K562 (cell line): ENCODE measurements around the gene LCLAT1. TPM values are rescaled to one million over a fixed set of nuclear protein-coding genes. Genes with fewer than 3 reads are reported as not detected.

ENCODE experiments used
- HDAC3 ChIP-seq: fragments of 450-650 bp; IDR thresholded peaks from 2 replicates; pipeline ENCODE4 v1.6.1; 2018; ENCODE audit warnings: borderline replicate concordance, mild to moderate bottlenecking, moderate library complexity; ENCODE audit not compliant: partially characterized antibody
- POLR2AphosphoS5 ChIP-seq: IDR thresholded peaks from 2 replicates; pipeline ENCODE4 v1.6.1; 2011; ENCODE audit warnings: mild to moderate bottlenecking, low read depth, low read length, moderate library complexity; ENCODE audit not compliant: control insufficient read depth, insufficient read depth
- RBFOX2 ChIP-seq: fragments of 200-400 bp; formaldehyde crosslinking; IDR thresholded peaks from 2 replicates; pipeline ENCODE4 v1.6.1; 2017; ENCODE audit warnings: low read depth, mild to moderate bottlenecking, low read length, moderate library complexity
- SMAD3 ChIP-seq: fragments of 450-650 bp; formaldehyde crosslinking; conservative IDR thresholded peaks from 2 replicates; pipeline ENCODE4 v1.4.0; 2020; ENCODE audit warnings: mild to moderate bottlenecking
- SMARCA4 ChIP-seq: fragments of 450-650 bp; IDR thresholded peaks from 2 replicates; pipeline ENCODE4 v1.6.1; 2016
- ZBTB1 ChIP-seq: sonication (generic); formaldehyde crosslinking; IDR thresholded peaks from 2 replicates; pipeline ENCODE4 v1.8.1; 2023; ENCODE audit warnings: missing genetic modification reagents, low read depth, mild to moderate bottlenecking, borderline replicate concordance
- ZNF41 ChIP-seq: fragments of 250-450 bp; sonication (Bioruptor Pico); conservative IDR thresholded peaks from 2 replicates; pipeline ENCODE4 v1.4.0; 2020; ENCODE audit warnings: mild to moderate bottlenecking
- ZNF551 ChIP-seq: fragments of 250-450 bp; sonication (Bioruptor Pico); IDR thresholded peaks from 2 replicates; pipeline ENCODE4 v1.5.0; 2021; ENCODE audit warnings: mild to moderate bottlenecking, moderate library complexity
- polyA plus RNA-seq, 8 experiments: library from polyadenylated mRNA; depleted of rRNA in 4 of 8; stranded (reverse) in 5 of 8; unstranded in 3 of 8; fragments of >200 nt; fragmentation: Nextera tagmentation in 2 of 8; fragmentation: Illumina TruSeq in 1 of 8; extraction: Ambion mirVana in 2 of 8; extraction: Trizol in 1 of 8; gene quantifications; 2 replicates each; pipeline versions ENCODE4 v1.2.1 to v1.2.3, GENCODE V29; 2011 to 2014; ENCODE audit warnings: inconsistent platforms in 1 of 8, missing spikeins in 1 of 8
- total RNA-seq, 7 experiments: library from RNA; depleted of rRNA in 6 of 7; stranded (reverse); fragments of >200 nt in 6 of 7; fragmentation: Illumina TruSeq in 2 of 7; extraction: Trizol in 2 of 7; gene quantifications; 2 replicates each; pipeline versions ENCODE4 v1.2.1 to v1.2.3, GENCODE V29; 2011 to 2021; ENCODE audit warnings: low replicate concordance in 1 of 7
- TF ChIP-seq, protein P1 (sequence below): fragments of 200-800 bp; sonication (Bioruptor generic); IDR thresholded peaks from 2 replicates; pipeline ENCODE4 v1.6.1; 2017; ENCODE audit warnings: missing genetic modification characterization, missing compliant biosample characterization
- TF ChIP-seq, protein P2 (sequence below): fragments of 450-650 bp; IDR thresholded peaks from 2 replicates; pipeline ENCODE4 v1.6.1; 2016; ENCODE audit warnings: mild to moderate bottlenecking
- TF ChIP-seq, protein P3 (sequence below), 2 experiments: fragments of 450-650 bp; conservative IDR thresholded peaks; 2 replicates each; pipeline ENCODE4 v1.6.1; 2017; ENCODE audit warnings: mild to moderate bottlenecking in 2 of 2, moderate library complexity in 2 of 2
- TF ChIP-seq, protein P4 (sequence below): fragments of 250-450 bp; sonication (Bioruptor Pico); IDR thresholded peaks from 2 replicates; pipeline ENCODE4 v1.5.0; 2021; ENCODE audit warnings: mild to moderate bottlenecking, moderate library complexity

LCLAT1 gene
- total and polyA plus RNA-seq, 9 of the 15 experiments (the other 6 are each of a cell fraction or from before 2014, with no cell fraction given), result 8.9 to 63.3 (median 25.4) TPM

DNA sequence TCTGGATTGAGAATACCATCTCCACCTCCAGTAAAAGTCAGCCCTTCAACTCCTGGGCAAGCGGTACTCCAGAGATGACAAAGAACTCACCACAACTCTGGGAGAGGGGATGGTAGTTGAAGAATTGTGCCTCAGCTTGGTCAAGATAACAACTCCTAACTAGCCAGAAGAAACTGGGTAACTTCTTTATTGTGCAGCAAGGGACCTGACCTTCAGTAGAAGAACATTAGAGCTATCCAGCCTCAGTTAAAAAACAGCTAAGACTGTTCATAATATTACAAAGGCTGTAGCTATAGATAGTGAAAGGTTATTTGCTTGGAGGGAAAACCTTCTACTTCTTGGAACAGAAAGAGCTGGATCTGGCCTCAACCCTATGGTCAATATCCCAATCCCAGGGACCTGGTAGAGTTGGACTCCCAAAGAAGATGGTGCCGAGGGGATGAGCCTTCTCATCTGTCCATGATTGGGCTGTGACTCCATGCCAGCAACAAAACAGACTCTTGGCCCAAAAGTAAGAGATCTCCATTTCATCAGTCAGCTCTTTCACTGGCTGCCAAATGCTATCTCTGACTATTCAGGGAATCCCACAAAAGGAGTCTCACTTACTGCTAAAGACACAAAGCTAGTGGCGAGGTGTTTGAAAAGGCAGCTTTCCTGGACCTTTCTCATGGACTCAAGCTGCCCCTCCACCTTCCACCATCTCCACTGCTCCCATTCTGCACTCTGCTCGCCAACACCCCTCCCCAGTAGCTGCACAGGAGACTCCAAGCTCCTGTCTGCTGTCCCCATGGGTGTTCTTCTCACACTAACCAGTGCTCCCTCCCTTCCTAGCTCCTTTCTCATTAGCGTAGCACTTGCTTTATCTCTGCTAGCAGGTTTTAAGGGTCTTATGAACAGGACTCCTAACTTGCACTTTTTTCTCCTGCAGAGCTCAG, 214.4 kb downstream of the LCLAT1 start (continued):
- TF ChIP-seq SMAD3 (CRISPR knock-in tag) (0 out of 2 replicates have a peak, but pooled peaks have one; percentile 65), ZNF551 (CRISPR knock-in tag) (peak; percentile 94), POLR2AphosphoS5 (peak; percentile 100), HDAC3 (no peak), ZBTB1 (peak; percentile 45; the same call in 1 of the 2 replicates), SMARCA4 (no peak), ZNF41 (0 out of 2 replicates have a peak, but pooled peaks have one; percentile 33), RBFOX2 (peak; percentile 75)
- TF ChIP-seq, protein P1, sequence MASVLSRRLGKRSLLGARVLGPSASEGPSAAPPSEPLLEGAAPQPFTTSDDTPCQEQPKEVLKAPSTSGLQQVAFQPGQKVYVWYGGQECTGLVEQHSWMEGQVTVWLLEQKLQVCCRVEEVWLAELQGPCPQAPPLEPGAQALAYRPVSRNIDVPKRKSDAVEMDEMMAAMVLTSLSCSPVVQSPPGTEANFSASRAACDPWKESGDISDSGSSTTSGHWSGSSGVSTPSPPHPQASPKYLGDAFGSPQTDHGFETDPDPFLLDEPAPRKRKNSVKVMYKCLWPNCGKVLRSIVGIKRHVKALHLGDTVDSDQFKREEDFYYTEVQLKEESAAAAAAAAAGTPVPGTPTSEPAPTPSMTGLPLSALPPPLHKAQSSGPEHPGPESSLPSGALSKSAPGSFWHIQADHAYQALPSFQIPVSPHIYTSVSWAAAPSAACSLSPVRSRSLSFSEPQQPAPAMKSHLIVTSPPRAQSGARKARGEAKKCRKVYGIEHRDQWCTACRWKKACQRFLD (CRISPR knock-in tag), result no peak
- TF ChIP-seq, protein P2, sequence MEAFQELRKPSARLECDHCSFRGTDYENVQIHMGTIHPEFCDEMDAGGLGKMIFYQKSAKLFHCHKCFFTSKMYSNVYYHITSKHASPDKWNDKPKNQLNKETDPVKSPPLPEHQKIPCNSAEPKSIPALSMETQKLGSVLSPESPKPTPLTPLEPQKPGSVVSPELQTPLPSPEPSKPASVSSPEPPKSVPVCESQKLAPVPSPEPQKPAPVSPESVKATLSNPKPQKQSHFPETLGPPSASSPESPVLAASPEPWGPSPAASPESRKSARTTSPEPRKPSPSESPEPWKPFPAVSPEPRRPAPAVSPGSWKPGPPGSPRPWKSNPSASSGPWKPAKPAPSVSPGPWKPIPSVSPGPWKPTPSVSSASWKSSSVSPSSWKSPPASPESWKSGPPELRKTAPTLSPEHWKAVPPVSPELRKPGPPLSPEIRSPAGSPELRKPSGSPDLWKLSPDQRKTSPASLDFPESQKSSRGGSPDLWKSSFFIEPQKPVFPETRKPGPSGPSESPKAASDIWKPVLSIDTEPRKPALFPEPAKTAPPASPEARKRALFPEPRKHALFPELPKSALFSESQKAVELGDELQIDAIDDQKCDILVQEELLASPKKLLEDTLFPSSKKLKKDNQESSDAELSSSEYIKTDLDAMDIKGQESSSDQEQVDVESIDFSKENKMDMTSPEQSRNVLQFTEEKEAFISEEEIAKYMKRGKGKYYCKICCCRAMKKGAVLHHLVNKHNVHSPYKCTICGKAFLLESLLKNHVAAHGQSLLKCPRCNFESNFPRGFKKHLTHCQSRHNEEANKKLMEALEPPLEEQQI, result no peak
- TF ChIP-seq, protein P3, sequence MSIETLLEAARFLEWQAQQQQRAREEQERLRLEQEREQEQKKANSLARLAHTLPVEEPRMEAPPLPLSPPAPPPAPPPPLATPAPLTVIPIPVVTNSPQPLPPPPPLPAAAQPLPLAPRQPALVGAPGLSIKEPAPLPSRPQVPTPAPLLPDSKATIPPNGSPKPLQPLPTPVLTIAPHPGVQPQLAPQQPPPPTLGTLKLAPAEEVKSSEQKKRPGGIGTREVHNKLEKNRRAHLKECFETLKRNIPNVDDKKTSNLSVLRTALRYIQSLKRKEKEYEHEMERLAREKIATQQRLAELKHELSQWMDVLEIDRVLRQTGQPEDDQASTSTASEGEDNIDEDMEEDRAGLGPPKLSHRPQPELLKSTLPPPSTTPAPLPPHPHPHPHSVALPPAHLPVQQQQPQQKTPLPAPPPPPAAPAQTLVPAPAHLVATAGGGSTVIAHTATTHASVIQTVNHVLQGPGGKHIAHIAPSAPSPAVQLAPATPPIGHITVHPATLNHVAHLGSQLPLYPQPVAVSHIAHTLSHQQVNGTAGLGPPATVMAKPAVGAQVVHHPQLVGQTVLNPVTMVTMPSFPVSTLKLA (conservative IDR thresholded peaks at IDR 0.05), result no peak
- TF ChIP-seq, protein P4, sequence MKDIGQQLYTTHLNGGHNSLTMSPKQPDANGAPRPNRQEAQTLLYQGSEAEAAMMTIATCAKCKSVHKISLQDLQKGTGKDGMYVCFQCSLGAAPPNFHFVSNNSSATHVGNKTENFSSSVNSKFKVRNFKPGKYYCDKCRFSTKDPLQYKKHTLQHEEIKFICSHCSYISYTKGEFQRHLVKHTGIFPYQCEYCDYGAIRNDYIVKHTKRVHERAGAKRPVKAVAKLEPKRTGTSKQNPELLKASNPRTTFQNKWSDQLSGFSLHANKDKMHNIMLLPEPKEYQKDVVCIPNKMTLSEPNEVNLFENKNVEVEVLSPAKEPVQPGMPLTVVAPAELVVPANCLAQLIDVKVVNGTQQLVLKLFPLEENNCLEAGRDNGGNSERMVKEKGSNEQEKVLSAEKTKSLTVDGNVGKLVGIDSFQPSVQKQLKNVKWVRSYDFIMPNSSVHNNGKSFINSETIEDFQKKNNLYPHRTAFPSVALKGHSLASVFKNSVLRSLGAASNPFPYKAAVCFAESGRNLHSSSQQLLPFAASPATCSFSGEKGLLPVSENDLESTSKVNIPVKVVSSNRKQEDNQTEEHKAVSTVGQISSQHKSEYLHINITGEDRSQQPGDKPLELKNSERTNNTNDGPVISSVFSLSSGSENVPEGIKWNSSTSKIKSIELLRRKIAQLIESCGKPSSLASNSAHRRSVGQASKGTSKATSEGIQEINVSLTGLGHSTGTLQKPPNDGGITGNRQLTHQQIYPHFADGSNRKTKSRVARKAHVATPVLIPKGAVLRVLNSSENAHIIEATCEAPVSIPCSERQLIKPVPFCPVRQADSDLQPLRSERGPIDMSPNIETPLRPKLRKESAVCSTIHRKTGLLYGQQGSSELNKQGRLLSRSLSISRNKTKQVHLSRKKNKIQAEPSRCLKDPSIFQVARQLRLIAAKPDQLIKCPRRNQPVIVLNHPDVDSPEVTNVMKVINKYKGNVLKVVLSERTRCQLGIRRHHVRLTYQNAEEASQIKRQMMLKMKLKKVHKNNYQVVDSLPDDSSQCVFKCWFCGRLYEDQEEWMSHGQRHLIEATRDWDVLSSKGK (CRISPR knock-in tag), result peak; percentile 90
